Upper lobe of left lung (tissue), 6 donors: ENCODE data around the gene HOXD13. TPM values are rescaled to one million over a fixed set of nuclear protein-coding genes. Genes with fewer than 3 reads are reported as not detected.

Experiments used
- ATAC-seq, 2 donors: fragments of 200-7000 bp; cut with Tn5 transposase; one replicate each; pipeline ENCODE4 v1.9.1; 2022; ENCODE audit warnings: mild to moderate bottlenecking in 2 of 2, moderate library complexity in 2 of 2; ENCODE audit not compliant: low FRiP score in 2 of 2
- DNase-seq, 2 donors: peaks; one replicate each; pipeline ENCODE4 v3.0.0-alpha.2; 2019 to 2020
- H3K27ac ChIP-seq, 4 donors: fragments of 200-600 bp; sonication (generic); one replicate each; pipeline ENCODE4 v1.5.1; 2016 to 2019
- H3K27me3 ChIP-seq, 4 donors: fragments of 200-600 bp; sonication (generic); one replicate each; pipeline ENCODE4 v1.5.1; 2017 to 2019
- H3K36me3 ChIP-seq, 4 donors: fragments of 200-600 bp; sonication (generic); one replicate each; pipeline ENCODE4 v1.5.1; 2016 to 2019
- H3K4me1 ChIP-seq, 4 donors: fragments of 200-600 bp; sonication (generic); one replicate each; pipeline ENCODE4 v1.5.1; 2018 to 2019
- H3K4me3 ChIP-seq, 4 donors: fragments of 200-600 bp; sonication (generic); one replicate each; pipeline ENCODE4 v1.5.1; 2017 to 2019; ENCODE audit warnings: mild to moderate bottlenecking in 2 of 4, moderate library complexity in 1 of 4
- H3K9me3 ChIP-seq, 4 donors: fragments of 200-600 bp; sonication (generic); one replicate each; pipeline ENCODE4 v1.5.1; 2018 to 2019
- CTCF ChIP-seq, 6 experiments: fragments of 450-650 bp in 4 of 6; fragments of 200-600 bp in 2 of 6; sonication (generic) in 2 of 6; IDR thresholded peaks; one replicate each; pipeline ENCODE4 v1.5.1; 2016 to 2019; ENCODE audit warnings: antibody characterized with exemption in 6 of 6
- EP300 ChIP-seq, 4 donors: sonication (generic); formaldehyde crosslinking; IDR thresholded peaks; one replicate each; pipeline ENCODE4 v1.5.1; 2017; ENCODE audit warnings: antibody characterized with exemption in 4 of 4, control low read depth in 2 of 4
- POLR2A ChIP-seq, 4 donors: fragments of 450-650 bp; IDR thresholded peaks; one replicate each; pipeline ENCODE4 v1.5.1; 2016 to 2017; ENCODE audit warnings: antibody characterized with exemption in 4 of 4, mild to moderate bottlenecking in 2 of 4
- POLR2AphosphoS5 ChIP-seq, 2 donors: sonication (generic); formaldehyde crosslinking; IDR thresholded peaks; one replicate each; pipeline ENCODE4 v1.5.1; 2017; ENCODE audit warnings: antibody characterized with exemption in 2 of 2
- WGBS, 2 donors: methylation state at CpG; one replicate each; pipeline ENCODE4 v1.1.5; 2017 to 2018; 5-methylcytosine and 5-hydroxymethylcytosine counted together
- total RNA-seq, 6 donors: library from RNA; depleted of rRNA in 4 of 6; stranded (reverse); fragments of >200 nt in 4 of 6; gene quantifications; one replicate each; pipeline versions ENCODE4 v1.1.0 to v1.2.1, GENCODE V29; 2016 to 2021
- donor health status: DM: no; HTN: no; CAD: no; lungs with moderate emphysema.
- donor health status: DM: no; HTN: yes; CAD: no; lungs with severe emphysema.

Gene HOXD13
- total RNA-seq, result not detected

GRCh38 chr2:176092270-176093144, at the start of gene HOXD13:
Gene HOXD13 (plus strand): TSS chr2:176092721. CDS start chr2:176092891, 170 bp downstream.
- Histone ChIP-seq H3K27me3 (peaks cover 0 to 95% (median 47%) of the 10 kb centered on the region in 4 donors), H3K9me3 (no peaks in the 10 kb centered on the region), H3K27ac (no peak within 1 kb of the TSS), H3K4me3 (peak within 1 kb of the TSS in 3 of 4 donors; percentile 25 to 30 (median 25)), H3K4me1 (peaks cover 27 to 48% (median 32%) of the 10 kb centered on the region in 4 donors), H3K36me3 (no peaks in the 10 kb centered on the region)
- TF ChIP-seq POLR2A (IDR thresholded peaks at IDR 0.05) (no peak), CTCF (IDR thresholded peaks at IDR 0.05) (no peak), EP300 (IDR thresholded peaks at IDR 0.05) (no peak), POLR2AphosphoS5 (IDR thresholded peaks at IDR 0.05) (no peak)
- DNase-seq (peak in 1 of 2 donors; percentile 86), ATAC-seq (peak in 1 of 2 donors; percentile 22)
- WGBS, 2 donors, result 5 to 7% methylated on average over 30 to 49 of the region's 95 CpGs

- DNase-seq (no peak), ATAC-seq (no peak)
- no peak for TF ChIP-seq POLR2AphosphoS5 (IDR thresholded peaks at IDR 0.05)
- TF ChIP-seq EP300 (IDR thresholded peaks at IDR 0.05), result no peak
- TF ChIP-seq CTCF (IDR thresholded peaks at IDR 0.05), result no peak
- no peak for TF ChIP-seq POLR2A (IDR thresholded peaks at IDR 0.05)
- H3K9me3 ChIP-seq, result no peaks in the 10 kb centered on the region
- WGBS, 2 donors, result 24 to 29% methylated on average over 1 of the region's 1 CpG
- H3K4me1 ChIP-seq, result no peaks in the 10 kb centered on the region
- H3K36me3 ChIP-seq, result no peaks in the 10 kb centered on the region
- H3K27ac ChIP-seq, result no peak overlapping the region
- H3K27me3 ChIP-seq, result no peaks in the 10 kb centered on the region
- no peak overlapping the region for H3K4me3 ChIP-seq
These were observed 36.1 kb upstream of the HOXD13 start for GRCh38 chr2:176056406-176056805.

GRCh38 chr2:176063958-176064357, 28.6 kb upstream of the HOXD13 start:
- no peak for DNase-seq
- Histone ChIP-seq H3K27me3 (peaks cover 0 to 30% (median 20%) of the 10 kb centered on the region in 4 donors), H3K27ac (no peak overlapping the region), H3K4me3 (no peak overlapping the region), H3K4me1 (peaks cover 10 to 23% (median 14%) of the 10 kb centered on the region in 4 donors), H3K9me3 (no peaks in the 10 kb centered on the region), H3K36me3 (no peaks in the 10 kb centered on the region)
- TF ChIP-seq CTCF (IDR thresholded peaks at IDR 0.05) (no peak), POLR2A (IDR thresholded peaks at IDR 0.05) (no peak), EP300 (IDR thresholded peaks at IDR 0.05) (no peak), POLR2AphosphoS5 (IDR thresholded peaks at IDR 0.05) (no peak)
- 40 to 53% methylated on average over 2 of the region's 2 CpGs for WGBS, 2 donors
- ATAC-seq, result no peak

GRCh38 chr2:176066645-176067588, 25.6 kb upstream of the HOXD13 start:
- peak overlapping the region in 3 of 4 donors; percentile 21 to 39 (median 34) for H3K4me3 ChIP-seq
- H3K4me1 ChIP-seq, result peaks cover 10 to 29% (median 14%) of the 10 kb centered on the region in 4 donors
- TF ChIP-seq CTCF (IDR thresholded peaks at IDR 0.05) (no peak), POLR2A (IDR thresholded peaks at IDR 0.05) (no peak), POLR2AphosphoS5 (IDR thresholded peaks at IDR 0.05) (no peak), EP300 (IDR thresholded peaks at IDR 0.05) (no peak)
- no peaks in the 10 kb centered on the region for H3K9me3 ChIP-seq
- H3K27me3 ChIP-seq, result peaks cover 0 to 51% (median 27%) of the 10 kb centered on the region in 4 donors
- 13 to 18% methylated on average over 25 to 56 of the region's 56 CpGs for WGBS, 2 donors
- H3K36me3 ChIP-seq, result no peaks in the 10 kb centered on the region
- peak in 1 of 2 donors; percentile 42 for ATAC-seq
- DNase-seq, result peak in 1 of 2 donors; percentile 82
- H3K27ac ChIP-seq, result no peak overlapping the region
